HG03045 (cell line): ENCODE results near the gene TMEM165.

Experiments used
- ATAC-seq: cut with Tn5 transposase; IDR thresholded peaks from one replicate; pipeline ENCODE4 v1.9.1; 2021; ENCODE audit warnings: mild to moderate bottlenecking, moderate library complexity; ENCODE audit not compliant: unreplicated experiment

TMEM165 gene

DNA sequence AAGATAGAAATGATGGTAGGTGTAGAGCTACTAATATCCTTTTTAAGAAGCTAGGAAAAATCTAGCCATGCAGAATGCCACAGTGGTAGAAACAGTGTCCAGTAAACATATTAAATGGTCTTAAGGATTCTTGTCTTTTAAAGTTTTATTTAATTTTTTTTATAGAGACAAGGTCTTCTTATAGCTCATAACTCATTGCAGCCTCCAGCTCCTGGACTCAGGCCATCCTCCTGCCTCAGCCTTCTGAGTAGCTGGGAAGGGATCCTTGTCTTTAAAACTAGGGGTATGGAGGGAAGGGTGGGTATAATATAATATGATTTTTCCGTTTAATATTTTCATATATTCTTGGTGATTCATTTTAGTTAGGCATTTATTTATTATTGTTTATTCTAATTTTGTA lies 3.8 kb downstream of the TMEM165 start:
- no peak for ATAC-seq

- no peak for ATAC-seq
These were observed 9.3 kb downstream of the TMEM165 start for GRCh38 chr4:55405073-55405472.

- ATAC-seq: no peak
These were observed 10.8 kb downstream of the TMEM165 start for GRCh38 chr4:55406545-55406944.

GRCh38 chr4:55407119-55407518 lies 11.4 kb downstream of the TMEM165 start:
- ATAC-seq: no peak

DNA sequence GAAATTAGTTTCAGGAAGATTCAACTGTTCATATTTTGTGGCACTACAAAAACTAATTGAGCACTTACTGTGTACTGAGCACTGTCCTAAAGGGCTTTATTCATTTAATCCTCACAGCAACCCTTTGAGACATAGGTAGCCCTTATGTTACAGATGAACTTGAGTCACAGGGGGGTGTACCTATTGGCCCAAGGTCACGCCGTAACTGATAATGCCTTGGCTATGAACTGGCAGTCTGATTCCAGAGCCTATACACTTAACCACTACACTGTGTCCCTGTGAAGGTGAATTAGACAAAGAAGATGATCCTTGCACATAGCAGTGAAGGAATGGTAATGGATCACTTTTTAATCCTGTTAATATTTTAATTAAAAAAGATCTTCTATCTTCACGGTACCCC lies 12.0 kb downstream of the TMEM165 start:
- no peak for ATAC-seq

- no peak for ATAC-seq
These were observed 13.9 kb downstream of the TMEM165 start for GRCh38 chr4:55409468-55410171.

- no peak for ATAC-seq
These were observed 14.7 kb downstream of the TMEM165 start for GRCh38 chr4:55410431-55410830.

GRCh38 chr4:55411621-55412020 lies 15.9 kb downstream of the TMEM165 start:
- no peak for ATAC-seq

DNA sequence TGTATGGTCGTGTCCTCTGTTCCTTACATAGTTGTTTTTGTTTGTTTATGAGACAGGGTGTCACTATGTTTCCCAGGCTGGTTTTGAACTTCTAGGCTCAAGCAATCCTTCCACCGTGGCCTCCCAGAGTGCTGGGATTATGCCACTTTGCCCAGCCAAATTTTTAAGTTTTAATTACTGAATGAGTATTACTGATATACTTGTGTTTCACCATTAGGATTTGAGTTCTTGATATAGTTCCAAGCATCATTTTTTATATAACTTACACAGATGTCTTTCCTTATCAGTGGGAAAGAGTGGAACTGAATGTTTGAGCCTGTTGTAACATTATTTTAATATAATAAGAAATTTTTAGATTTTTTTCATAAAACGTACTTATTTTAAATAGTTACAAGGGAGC lies 20.4 kb downstream of the TMEM165 start:
- ATAC-seq: no peak

DNA sequence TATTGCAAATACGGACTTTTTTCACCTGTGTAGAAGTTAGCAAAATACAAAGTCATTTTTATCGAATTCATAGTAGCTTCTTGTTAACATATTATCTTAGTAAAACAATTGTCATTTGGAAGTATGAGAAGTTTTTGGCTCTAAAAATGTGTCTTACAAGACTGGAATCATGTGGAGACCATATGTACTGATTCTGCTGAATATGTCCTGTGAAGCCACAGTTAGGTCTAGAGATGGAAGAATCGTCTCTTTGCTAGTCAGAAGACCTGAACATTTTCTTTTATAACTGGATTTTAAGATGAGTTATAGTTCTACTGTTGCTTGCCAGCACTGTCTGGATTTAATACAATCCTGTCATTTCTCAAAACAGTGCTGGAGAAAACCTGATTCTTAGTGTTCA lies 29.0 kb downstream of the TMEM165 start:
- no peak for ATAC-seq

- no peak for ATAC-seq
These were observed 36.1 kb downstream of the TMEM165 start for GRCh38 chr4:55431710-55432336.

DNA sequence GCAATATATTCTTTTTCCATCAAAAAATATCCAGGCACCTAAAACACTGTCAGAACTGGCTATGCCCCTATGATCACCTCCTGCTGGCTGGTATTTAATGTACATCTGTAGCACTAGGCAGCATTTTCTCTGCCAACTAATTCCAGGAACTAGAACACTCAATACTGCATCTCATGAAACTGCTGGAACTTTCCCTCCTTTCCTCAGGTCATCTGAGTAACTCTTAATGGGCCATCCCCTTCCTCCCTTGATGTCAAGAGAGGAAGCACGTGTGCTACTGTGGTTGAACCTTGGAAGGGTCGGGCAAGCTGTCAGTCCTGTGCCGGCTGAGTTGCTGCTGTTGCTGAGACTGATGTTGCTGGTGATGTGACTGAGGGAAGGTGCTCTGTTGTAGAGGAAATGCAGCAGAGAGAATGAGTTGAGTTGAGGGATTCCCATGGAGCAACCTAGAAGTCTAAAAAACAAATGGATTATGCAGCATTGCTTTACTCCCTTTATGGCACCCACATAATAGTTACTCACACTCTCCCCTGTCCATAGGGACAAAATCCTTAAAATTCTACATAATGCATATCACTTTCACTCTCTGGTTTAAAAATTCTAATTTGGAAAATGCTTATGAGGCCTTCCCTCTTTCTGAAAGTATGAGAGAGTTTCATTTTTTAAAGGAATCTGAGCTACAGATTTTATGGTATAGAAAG lies 39.5 kb downstream of the TMEM165 start:
- ATAC-seq: peak; percentile 55

DNA sequence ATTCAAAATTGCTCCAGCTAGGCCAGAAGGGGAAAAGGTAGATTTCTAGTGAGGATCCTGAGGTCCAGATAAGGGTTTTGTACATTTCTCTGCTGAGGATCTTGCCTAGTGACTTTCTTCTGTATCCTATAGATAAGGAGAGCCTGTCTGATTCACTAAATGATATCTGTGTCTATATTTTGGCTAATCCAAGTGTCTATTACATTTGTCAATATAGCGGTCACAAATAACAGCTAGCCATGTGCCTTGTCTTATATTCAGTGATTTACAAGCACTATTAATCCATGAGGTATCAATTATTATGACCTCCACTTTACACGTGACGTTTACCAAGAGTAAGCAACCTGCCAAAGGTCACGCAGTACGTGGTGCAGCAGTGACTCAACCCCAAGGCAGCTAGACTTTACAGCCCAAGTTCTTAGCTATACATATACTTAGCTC lies 41.6 kb downstream of the TMEM165 start:
- no peak for ATAC-seq

- no peak for ATAC-seq
These were observed 42.1 kb downstream of the TMEM165 start for GRCh38 chr4:55437823-55438222.

- ATAC-seq: no peak
These were observed 42.6 kb downstream of the TMEM165 start for GRCh38 chr4:55438314-55438713.

DNA sequence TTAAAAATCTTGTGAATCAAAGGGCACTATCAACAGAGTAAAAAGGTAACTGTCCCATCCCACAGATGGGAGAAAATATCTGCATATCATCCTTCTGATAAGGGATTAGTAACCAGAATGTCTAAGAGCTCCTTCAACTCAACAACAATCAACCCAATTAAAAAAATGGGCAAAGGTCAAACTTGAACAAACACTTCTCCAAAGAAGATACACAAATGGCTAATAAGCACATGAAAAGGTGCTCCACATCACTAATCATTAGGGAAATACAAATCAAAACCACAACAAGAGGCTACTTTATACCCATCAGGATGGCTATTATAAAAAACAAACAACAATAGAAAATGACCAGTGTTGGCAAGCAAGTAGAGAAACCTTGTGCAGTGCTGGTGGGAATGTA lies 43.3 kb downstream of the TMEM165 start:
- no peak for ATAC-seq

- no peak for ATAC-seq
These were observed 45.0 kb downstream of the TMEM165 start for GRCh38 chr4:55440786-55441185.

- no peak for ATAC-seq
These were observed 46.8 kb downstream of the TMEM165 start for GRCh38 chr4:55442541-55442940.

DNA sequence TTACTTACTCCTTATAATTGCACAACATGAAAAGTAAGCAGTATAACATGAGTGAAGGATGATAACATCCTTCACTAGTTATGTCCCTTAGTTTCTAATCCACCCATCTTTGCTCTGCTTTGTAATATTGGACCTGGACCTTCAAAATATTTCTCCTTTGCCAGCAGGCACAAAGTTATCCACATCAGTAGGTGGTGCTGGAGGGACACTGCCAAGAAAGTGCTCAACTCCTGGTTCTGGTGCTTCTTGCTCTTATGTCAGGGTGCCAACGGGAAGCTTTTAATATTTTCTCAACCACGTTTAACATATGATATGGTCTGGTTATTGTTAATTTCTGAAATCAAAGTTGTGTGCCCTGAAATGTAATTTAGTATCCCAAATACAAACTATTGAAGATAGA lies 49.1 kb downstream of the TMEM165 start:
- ATAC-seq: no peak

DNA sequence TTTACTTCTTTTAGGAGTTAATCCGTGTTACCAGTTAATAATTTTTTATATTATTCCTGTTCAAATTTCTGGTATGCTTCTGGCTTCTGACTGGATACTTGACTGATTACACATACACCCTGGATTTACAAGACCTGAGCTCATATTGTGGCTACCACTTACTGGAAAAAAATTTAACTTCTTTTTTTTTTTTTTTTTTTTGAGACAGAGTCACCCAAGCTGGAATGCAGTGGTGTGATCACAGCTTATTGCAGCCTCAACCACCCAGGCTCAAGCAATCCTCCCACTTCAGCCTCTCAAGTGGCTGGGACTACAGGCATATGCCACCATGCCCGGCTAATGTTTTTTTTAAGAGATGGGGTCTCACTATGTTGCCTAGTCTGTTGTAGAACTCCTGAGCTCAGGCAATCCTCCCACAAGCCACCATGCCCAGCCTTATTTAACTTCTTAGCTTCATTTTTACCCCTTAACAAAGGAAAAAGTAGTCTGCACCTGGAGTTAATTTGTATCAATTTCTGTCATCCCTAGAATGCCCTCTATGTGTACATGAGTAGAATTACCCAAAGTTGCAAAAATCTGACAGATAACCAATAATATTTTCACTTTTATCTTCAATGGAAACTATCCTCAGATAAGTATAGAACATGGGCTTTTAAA lies 50.3 kb downstream of the TMEM165 start:
- no peak for ATAC-seq

GRCh38 chr4:55446578-55446922 lies 50.8 kb downstream of the TMEM165 start:
- no peak for ATAC-seq
